ENCODE results near the gene PLET1. TPM values are rescaled to one million over a fixed set of nuclear protein-coding genes. Genes with fewer than 3 reads are reported as not detected.

Gene PLET1
- total RNA-seq, 1 donor from 2014 or later, result not detected

- intact Hi-C loops (cut with micrococcal nuclease), result loop anchor here (10.0 kb wide), 2 partner anchors 521 to 1249 kb away; partner anchors contain the start of gene PPP2R1B
These were observed 25.2 kb upstream of the PLET1 start for GRCh38 chr11:112285841-112286311.

DNA sequence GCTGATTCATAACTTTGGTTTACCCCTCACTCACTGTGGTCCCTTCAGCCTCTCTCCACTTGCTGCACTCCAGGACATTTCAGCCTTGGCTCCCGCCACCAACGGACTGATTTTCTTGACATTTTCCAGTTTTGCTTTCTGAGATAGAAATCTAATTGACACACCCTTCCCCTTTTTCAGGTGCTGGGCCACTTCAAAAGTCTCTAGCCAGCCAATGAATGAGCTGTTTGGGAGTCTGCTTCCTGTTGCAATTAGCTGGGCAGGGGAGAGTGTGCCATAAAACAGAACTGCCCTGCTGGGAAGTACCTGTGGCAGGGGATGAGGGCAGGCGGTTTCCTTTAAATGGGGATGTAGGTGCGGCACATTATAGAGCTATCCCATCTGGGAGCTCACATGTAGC is 21.1 kb upstream of the PLET1 start:
- intact Hi-C loops (cut with micrococcal nuclease), result loop anchor here (2.0 to 10.0 kb wide), 10 partner anchors 209 to 1491 kb away; partner anchors contain the start of genes ALG9, CFAP68, DLAT and FDXACB1

DNA sequence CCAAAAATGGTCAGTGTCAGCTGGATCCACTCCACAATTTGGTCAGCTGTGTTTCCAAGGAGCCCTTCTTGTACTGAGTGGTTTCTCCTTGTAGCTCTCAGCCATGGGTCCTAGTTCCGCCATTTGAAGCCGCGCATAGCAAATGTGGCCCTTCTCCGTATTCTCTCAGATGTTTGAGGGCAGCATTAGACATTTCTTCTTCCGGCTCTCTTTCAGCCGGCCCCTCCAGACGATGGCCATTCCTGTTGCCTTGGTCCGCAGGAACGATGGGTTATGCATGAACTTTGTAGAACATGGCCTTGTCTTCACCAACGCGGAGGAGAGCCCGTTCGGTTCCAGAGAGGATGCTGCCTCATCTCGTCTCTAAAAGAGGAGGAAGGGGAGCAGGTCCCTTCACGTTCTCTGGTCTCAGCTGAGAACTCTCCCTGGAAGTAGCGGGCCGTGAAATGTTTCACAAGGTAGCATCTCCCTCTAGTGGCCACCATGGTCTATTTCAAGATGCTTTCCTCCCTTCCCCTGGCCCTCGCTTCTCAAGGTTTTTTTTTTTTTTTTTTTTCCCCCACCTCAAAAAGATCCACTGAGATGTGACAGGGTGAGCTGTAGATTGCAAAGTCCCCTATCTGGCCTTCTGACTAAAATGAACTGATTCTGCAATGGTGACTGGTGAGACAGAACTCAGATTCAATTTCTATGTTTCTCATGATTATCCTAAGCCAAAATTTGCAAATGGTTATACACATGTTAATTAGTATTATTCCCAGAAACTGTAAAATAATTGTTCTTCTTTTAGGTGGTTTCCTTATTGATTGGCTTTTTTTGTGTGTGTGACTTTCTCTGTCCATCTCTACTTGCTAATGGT is 19.8 kb upstream of the PLET1 start:
- intact Hi-C loops (cut with micrococcal nuclease), result loop anchor here (1.0 to 10.0 kb wide), 17 partner anchors 10 to 1492 kb away; partner anchors contain the start of genes ALG9, CFAP68, DLAT and FDXACB1

- intact Hi-C loops (cut with micrococcal nuclease), result loop anchor here (1.0 to 10.0 kb wide), 17 partner anchors 10 to 1493 kb away; partner anchors contain the start of genes ALG9, CFAP68, DLAT and FDXACB1
These were observed 19.2 kb upstream of the PLET1 start for GRCh38 chr11:112279901-112280267.

GRCh38 chr11:112278803-112279202 is 18.1 kb upstream of the PLET1 start:
- intact Hi-C loops (cut with micrococcal nuclease), result no loop called here

DNA sequence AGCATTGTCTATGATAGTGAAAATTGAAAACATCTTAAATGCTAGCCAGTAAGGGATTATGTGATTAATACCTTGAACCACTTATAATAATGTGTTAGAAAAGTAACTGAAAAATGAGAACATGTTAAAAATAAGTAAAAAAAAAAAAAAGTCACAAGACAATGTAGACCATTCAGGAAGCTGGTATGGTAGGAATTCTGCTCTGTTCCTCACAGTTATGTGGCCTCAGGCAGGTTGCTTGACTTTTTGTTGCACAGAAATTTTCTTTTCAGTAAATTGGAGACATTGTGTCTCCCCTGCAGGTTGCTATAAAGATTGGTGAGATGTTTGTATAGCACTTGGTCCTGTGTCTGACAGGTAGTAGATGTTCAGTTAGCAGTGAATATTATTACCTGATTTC is 17.3 kb upstream of the PLET1 start:
- intact Hi-C loops (cut with micrococcal nuclease), result no loop called here

DNA sequence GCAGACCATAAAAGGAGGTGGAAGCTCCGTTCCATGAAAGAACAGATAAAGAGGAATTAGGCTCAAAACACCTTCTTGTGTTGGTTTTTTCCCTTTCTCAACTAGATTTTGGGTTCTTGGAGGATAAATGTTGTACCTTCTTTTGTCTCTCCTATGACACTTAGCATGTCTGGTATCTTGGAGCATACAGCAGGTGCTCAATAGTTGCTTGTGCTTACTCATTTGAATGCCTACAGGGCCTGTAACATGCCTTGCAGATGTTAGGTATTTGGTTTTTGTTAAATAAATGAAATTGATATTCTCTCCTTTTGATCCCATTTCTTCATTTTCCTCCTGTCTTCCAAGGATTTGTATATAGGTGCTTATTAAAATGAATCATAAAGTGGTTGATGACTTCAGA is 16.4 kb upstream of the PLET1 start:
- intact Hi-C loops (cut with micrococcal nuclease), result no loop called here

GRCh38 chr11:112274007-112274783 is 13.5 kb upstream of the PLET1 start:
- intact Hi-C loops (cut with micrococcal nuclease), result no loop called here

DNA sequence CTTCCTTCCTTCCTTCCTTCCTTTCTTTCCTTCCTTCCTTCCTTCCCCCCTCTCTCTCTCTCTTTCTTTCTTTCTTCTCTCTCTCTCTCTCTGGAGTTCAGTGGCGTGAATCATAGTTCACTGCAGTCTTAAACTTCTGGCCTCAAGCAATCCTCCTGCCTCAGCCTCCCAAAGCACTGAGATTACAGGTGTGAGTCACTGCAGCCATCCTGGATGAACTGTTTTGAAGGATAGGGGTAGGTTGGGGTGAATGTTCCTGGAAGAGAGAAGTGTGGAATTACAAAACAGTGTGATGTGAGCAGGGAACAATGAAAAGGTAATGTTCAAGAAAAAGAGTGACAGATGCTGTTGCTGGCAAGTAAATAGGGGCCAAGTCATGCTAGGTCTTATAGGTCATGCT is 12.4 kb upstream of the PLET1 start:
- intact Hi-C loops (cut with micrococcal nuclease), result no loop called here

DNA sequence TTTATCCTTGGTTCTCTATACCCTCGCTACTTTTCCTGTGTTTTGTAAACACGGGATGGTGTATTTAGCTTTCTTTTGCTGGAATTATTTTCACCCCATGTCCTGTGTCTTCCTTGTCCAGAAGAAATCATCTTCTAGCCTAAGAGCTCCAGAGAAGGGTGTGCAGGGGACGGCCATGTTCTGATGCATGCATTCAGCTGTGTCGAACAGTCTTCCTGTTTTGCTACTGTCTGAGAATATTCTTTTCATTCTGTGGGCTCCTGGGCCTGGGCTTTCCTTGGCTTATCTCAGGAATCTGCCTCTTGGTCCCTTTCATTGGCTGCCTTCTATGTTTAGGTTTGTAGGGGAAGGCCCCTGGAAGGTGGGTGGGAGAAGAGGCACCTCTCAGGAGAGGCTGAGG is 10.6 kb upstream of the PLET1 start:
- intact Hi-C loops (cut with micrococcal nuclease), result no loop called here

GRCh38 chr11:112270551-112271180 is 10.0 kb upstream of the PLET1 start:
- intact Hi-C loops (cut with micrococcal nuclease), result no loop called here

DNA sequence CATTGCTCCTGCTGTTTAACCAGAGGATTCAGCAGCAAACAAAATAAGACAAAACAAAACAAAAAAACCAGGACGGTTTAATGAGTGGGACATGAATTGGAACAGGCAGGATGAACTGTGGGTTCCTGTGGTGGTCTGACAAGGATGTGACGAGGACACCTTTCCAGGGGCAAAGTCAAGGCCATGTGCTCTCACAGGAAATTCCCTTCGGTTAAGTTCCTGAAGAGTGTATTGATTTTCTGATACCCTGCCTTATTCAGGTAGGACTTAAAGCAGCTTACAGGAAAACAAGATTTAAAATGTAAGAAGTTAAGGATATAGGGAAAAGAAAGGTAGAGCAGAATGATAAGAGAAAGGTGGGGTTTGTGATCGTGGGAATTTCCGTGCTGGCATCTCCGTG is 8.5 kb upstream of the PLET1 start:
- intact Hi-C loops (cut with micrococcal nuclease), result no loop called here

- intact Hi-C loops (cut with micrococcal nuclease), result no loop called here
These were observed 7.7 kb upstream of the PLET1 start for GRCh38 chr11:112268406-112268805.

- intact Hi-C loops (cut with micrococcal nuclease), result no loop called here
These were observed 6.5 kb upstream of the PLET1 start for GRCh38 chr11:112267188-112267591.

- intact Hi-C loops (cut with micrococcal nuclease), result no loop called here
These were observed 5.7 kb upstream of the PLET1 start for GRCh38 chr11:112266410-112266778.

- intact Hi-C loops (cut with micrococcal nuclease), result no loop called here
These were observed 5.2 kb upstream of the PLET1 start for GRCh38 chr11:112265659-112266409.

DNA sequence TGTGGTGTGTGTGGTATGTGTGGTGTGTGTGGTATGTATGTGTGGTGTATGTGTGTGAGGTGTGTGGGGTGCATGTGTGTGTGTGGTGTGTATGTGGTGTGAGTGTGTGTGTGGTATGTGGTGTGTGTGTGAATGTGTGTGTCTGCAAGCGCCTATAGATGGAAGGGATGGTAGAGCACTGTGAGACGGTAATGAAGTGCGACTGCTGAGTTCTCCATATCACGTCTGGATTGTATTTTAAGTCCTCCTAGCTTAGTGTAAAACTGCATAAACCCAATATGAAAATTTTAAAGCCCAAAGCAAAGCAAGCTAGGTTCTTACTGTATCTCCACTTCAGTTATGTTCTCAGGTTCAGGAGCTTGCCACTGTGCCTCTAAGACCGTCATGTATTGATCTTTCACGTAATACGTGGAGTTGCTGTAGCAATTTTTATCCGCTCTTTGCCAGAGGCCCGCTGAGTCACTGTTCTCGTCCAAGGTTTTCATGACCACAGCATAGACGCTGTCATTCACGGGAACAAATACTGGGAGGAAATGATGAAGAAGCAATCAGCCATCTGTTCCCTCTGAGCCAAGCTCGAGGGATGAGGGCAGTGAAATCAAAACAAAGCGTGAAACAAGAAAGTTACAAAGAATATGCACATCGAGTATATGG is 5.5 kb downstream of the PLET1 start:
- intact Hi-C loops (cut with micrococcal nuclease), result no loop called here

- intact Hi-C loops (cut with micrococcal nuclease), result no loop called here
These were observed 6.9 kb downstream of the PLET1 start for GRCh38 chr11:112253605-112254242.

DNA sequence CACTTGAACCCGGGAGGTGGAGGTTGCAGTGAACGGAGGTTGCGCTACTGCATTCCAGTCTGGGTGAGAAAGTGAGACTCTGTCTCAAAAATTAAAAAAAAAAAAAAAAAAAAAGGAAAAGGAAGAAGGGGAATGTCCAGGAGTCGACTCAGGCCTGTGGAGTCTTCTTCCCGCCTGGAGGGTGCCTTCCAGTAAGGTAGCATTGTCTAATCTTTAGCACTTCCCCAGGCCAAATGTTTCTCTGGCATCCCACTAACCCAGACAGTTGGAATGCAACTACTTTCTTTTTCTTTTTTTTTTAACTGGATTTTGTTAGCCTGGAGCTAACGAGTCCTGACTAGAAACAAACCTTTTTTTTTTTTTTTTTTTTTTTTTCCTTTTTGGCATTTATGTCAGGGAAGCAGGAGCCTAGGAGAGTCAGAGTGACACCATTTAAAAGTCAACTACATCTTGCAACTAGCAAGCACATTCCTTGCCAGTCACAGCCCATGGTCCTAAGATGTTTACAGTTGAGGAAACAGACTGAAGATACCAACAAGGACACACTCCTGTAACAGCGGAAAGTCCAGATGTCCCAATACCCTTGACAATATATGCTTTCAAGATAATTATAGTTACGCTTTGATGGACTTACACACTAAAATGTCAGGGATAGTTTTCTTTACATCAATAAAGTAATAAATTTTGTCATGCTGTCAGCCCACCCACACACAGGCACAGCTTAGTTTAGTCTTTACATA is 10.6 kb downstream of the PLET1 start:
- intact Hi-C loops (cut with micrococcal nuclease), result no loop called here

Measured in T-helper 1 cell treated with Interleukin-12 subunit alpha and Interleukin-12 subunit beta and Interleukin-4 antibody, amounts not matched to agents 30 ng/mL and 1 ng/mL, for 36 hours (primary cell).